GM21737 (cell line): Measurements from ENCODE around the gene MYO1F.
"Not testable (repeated sequence)": the region's sequence is repeated elsewhere in the genome, so short reads cannot be mapped to it uniquely, and the experiment has no call there.

ENCODE experiments used
- ATAC-seq: cut with Tn5 transposase; IDR thresholded peaks from one replicate; pipeline ENCODE4 v1.9.1; 2021; ENCODE audit warnings: mild to moderate bottlenecking, moderate library complexity; ENCODE audit not compliant: unreplicated experiment

Gene MYO1F

GRCh38 chr19:8567522-8568172 lies 9.6 kb downstream of the MYO1F start:
- no peak for ATAC-seq

GRCh38 chr19:8566855-8567254 lies 10.4 kb downstream of the MYO1F start:
- no peak for ATAC-seq

- not testable (repeated sequence) for ATAC-seq
Measured at GRCh38 chr19:8564866-8565265, 12.4 kb downstream of the MYO1F start.

- no peak for ATAC-seq
Measured at GRCh38 chr19:8561075-8561764, 16.0 kb downstream of the MYO1F start.

GRCh38 chr19:8558325-8558724 lies 18.9 kb downstream of the MYO1F start:
- no peak for ATAC-seq

GRCh38 chr19:8557642-8558238 lies 19.5 kb downstream of the MYO1F start:
- no peak for ATAC-seq

GRCh38 chr19:8553729-8554128 lies 23.5 kb downstream of the MYO1F start:
- not testable (repeated sequence) for ATAC-seq

GRCh38 chr19:8552810-8553209 lies 24.4 kb downstream of the MYO1F start:
- ATAC-seq = no peak

GRCh38 chr19:8550070-8550469 lies 27.2 kb downstream of the MYO1F start:
- ATAC-seq = no peak

GRCh38 chr19:8545743-8546142 lies 31.5 kb downstream of the MYO1F start:
- ATAC-seq = no peak

- no peak for ATAC-seq
Measured at GRCh38 chr19:8544168-8544567, 33.1 kb downstream of the MYO1F start.

GRCh38 chr19:8539621-8540149 lies 37.6 kb downstream of the MYO1F start:
- ATAC-seq = no peak

GRCh38 chr19:8537099-8537498 lies 40.1 kb downstream of the MYO1F start:
- ATAC-seq = no peak

- ATAC-seq = no peak
Measured at GRCh38 chr19:8536282-8536681, 41.0 kb downstream of the MYO1F start.

- ATAC-seq = no peak
Measured at GRCh38 chr19:8532225-8532624, 45.0 kb downstream of the MYO1F start.

GRCh38 chr19:8531470-8531869 lies 45.8 kb downstream of the MYO1F start:
- ATAC-seq = no peak

GRCh38 chr19:8530061-8530679 lies 47.1 kb downstream of the MYO1F start:
- ATAC-seq = no peak

- no peak for ATAC-seq
Measured at GRCh38 chr19:8529369-8530006, 47.8 kb downstream of the MYO1F start.

- no peak for ATAC-seq
Measured at GRCh38 chr19:8528500-8528899, 48.7 kb downstream of the MYO1F start.

GRCh38 chr19:8526345-8527091 lies 50.7 kb downstream of the MYO1F start:
- ATAC-seq = no peak

- ATAC-seq = no peak
Measured at GRCh38 chr19:8525401-8525684, 51.9 kb downstream of the MYO1F start.
